NCI-H1436 (cell line): ENCODE results near the gene UBA5.

Experiments
- DNase-seq: peaks from one replicate; lab custom pipeline; 2025; lab: John Stamatoyannopoulos, UW

UBA5 gene

GRCh38 chr3:132654190-132654589, 5.9 kb upstream of the UBA5 start:
- peak; percentile 69 for DNase-seq

- no peak for DNase-seq
Measured at GRCh38 chr3:132654721-132655120, 5.4 kb upstream of the UBA5 start.

GRCh38 chr3:132655471-132655870, 4.7 kb upstream of the UBA5 start:
- DNase-seq: no peak

- DNase-seq: no peak
Measured at GRCh38 chr3:132657869-132658747, 2.0 kb upstream of the UBA5 start.

- peak; percentile 37 for DNase-seq
Measured at GRCh38 chr3:132659000-132659364, 1.1 kb upstream of the UBA5 start.

- peak; percentile 59 for DNase-seq
Measured at GRCh38 chr3:132659365-132660051, 621 bp upstream of the UBA5 start, which contains the start of gene ACAD11. TSS of gene ACAD11 (minus strand) at chr3:132659809. CDS start at chr3:132659751, 58 bp downstream.

GRCh38 chr3:132660811-132661070, 612 bp downstream of the UBA5 start:
- DNase-seq: no peak

- DNase-seq: no peak
Measured at GRCh38 chr3:132661101-132661500, 972 bp downstream of the UBA5 start.

GRCh38 chr3:132662212-132662611, 2.1 kb downstream of the UBA5 start:
- DNase-seq: no peak

GRCh38 chr3:132665230-132665745, 5.2 kb downstream of the UBA5 start:
- DNase-seq: no peak

GRCh38 chr3:132669256-132669777, 9.2 kb downstream of the UBA5 start:
- no peak for DNase-seq

- DNase-seq: no peak
Measured at GRCh38 chr3:132675408-132675807, 15.3 kb downstream of the UBA5 start.

- DNase-seq: peak; percentile 49
Measured at GRCh38 chr3:132679911-132680310, 19.8 kb downstream of the UBA5 start.

- DNase-seq: no peak
Measured at GRCh38 chr3:132681421-132681820, 21.3 kb downstream of the UBA5 start.

- no peak for DNase-seq
Measured at GRCh38 chr3:132682201-132682600, 22.1 kb downstream of the UBA5 start.

GRCh38 chr3:132690040-132690439, 29.9 kb downstream of the UBA5 start:
- no peak for DNase-seq

GRCh38 chr3:132694991-132695390, 34.9 kb downstream of the UBA5 start:
- no peak for DNase-seq

GRCh38 chr3:132695422-132695821, 35.3 kb downstream of the UBA5 start:
- DNase-seq: no peak

- DNase-seq: no peak
Measured at GRCh38 chr3:132703733-132704132, 43.6 kb downstream of the UBA5 start.

GRCh38 chr3:132709761-132710160, 49.6 kb downstream of the UBA5 start:
- no peak for DNase-seq

- no peak for DNase-seq
Measured at GRCh38 chr3:132710311-132710710, 50.2 kb downstream of the UBA5 start.

- no peak for DNase-seq
Measured at GRCh38 chr3:132713977-132714727, 54.0 kb downstream of the UBA5 start.
